Anterior cingulate cortex (tissue), 58 donors: ENCODE measurements around the gene DEGS1.

Experiments
- DNase-seq, 58 donors: peaks; one replicate each; lab custom pipeline; 2025; lab: John Stamatoyannopoulos, UW

The DEGS1 gene

DNA sequence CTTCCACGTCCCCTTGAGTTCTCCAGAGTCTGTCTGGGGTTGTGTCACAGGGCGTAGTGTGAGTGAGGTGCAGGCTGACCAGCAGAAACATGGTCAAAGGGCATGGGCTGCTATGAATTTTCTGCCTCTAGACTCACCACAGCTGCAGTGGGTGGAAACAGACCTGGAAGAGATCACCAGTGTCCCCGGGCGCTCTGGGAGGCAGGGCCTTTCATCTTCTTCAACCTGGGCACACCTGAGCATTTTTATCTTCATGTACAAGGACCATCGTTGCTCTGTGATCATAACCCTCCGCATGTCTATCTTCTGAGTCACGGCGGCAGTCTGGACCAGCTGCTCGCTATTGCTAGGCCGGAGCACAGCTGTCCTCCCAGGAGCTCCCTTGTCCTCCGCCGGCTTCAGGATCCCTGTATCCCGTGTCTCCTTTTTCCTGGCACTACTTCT, 29.6 kb downstream of the DEGS1 start:
- DNase-seq: no peak

DNA sequence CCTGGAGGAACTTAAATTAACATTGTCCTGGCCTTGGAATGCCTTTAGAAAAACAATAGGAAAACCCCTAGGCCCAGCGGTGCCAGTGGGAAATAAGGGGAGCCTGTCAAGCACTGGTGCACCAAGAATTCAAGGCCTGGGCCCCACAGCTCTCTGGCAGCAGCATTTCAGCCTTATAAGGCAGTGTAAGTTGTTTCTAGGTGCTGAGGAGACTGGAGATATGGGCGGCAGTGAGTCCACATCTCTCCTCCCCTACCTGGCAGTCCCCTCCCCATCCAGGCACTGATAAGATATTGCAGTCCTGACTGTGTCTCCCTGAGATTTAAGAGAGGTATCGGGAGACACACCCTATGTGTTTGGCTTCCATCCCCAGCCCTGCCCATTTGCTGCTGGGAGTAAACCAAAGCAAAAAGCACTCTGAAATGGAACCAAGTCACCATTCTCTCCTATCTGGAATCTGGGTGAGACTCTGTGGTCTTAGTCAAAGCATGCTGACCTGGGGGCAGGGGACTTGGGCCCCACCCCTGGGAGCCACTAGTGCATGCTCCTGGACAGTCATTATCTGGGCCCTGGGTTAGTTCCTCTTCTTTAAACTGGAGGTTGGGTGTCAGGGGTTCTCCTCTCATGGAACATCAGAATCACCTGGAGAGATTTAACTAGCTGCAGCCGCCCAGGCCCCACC, 30.5 kb downstream of the DEGS1 start:
- DNase-seq: no peak

DNA sequence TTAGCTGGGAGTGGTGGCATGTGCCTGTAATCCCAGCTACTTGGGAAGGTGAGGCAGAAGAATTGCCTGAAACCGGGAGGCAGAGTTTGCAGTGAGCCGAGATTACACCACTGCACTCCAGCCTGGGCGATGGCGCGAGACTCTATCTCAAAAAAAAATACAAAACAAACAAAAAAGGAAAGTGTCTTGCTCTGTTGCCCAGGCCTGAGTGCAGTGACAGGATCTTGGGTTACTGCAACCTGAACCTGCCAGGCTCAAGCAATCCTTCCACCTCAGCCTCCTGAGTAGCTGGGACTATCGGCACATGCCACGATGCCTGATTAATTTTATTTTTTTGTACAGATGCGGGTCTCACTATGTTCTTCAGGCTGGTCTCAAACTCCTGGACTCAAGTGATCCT, 33.3 kb downstream of the DEGS1 start:
- no peak for DNase-seq

- DNase-seq: no peak
Measured at GRCh38 chr1:224217655-224218623, 34.9 kb downstream of the DEGS1 start.

DNA sequence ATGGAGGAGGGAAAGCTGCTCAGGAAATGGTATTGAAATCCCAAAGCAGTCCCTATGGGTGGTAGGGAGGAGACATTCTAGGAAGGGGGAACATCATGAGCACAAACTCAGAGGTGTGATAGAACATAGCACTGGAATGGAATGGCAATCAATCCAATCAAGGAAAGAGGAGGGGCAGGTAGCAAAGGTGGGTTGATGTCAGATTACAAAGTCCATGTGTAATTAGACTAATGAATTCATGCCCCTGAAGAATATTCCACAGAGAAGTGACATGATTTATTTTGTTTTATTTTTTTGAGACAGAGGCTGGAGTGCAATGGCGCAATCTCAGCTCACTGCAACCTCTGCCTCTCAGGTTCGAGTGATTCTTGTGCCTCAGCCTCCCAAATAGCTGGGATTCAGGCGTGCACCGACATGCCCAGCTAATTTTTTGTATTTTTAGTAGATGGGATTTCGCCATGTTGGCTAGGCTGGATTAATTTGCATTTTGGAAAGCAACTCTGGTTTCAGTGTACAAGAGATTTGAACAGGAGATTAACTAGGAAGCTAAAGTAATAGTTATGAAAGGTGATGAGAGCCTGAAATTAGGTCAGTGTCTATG, 36.1 kb downstream of the DEGS1 start:
- no peak for DNase-seq

- DNase-seq: no peak
Measured at GRCh38 chr1:224219612-224220059, 36.6 kb downstream of the DEGS1 start.

- DNase-seq: no peak
Measured at GRCh38 chr1:224223819-224224714, 41.0 kb downstream of the DEGS1 start.

DNA sequence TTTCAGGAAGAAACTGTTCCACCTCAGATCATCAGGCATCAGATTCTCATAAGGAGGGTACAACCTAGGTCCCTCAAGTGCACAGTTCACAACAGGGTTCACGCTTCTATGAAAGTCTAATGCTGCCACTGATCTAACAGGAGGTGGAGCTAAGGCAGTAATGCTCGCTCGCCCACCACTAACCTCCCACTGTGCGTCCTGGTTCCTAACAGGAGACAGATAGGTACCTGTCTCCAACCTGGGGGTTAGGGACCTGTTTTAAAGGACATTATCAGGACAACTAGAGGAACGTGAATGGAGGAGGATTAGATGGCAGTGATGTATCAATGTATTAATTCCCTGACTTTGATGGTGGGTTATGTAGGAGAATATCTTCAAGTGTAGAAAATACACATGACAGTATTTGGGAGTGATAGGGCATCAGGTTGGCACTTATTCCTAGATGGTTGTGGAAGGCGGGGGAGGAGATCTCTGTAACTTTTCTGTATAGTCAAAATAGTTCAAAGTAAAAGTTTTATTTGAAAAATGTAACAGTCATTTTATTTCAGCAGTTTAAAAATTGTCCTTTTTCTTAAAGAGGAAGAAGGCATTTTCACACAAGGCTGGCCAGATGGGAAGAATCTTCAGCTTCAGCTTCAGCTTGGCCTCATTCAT, 43.9 kb downstream of the DEGS1 start:
- DNase-seq: no peak

DNA sequence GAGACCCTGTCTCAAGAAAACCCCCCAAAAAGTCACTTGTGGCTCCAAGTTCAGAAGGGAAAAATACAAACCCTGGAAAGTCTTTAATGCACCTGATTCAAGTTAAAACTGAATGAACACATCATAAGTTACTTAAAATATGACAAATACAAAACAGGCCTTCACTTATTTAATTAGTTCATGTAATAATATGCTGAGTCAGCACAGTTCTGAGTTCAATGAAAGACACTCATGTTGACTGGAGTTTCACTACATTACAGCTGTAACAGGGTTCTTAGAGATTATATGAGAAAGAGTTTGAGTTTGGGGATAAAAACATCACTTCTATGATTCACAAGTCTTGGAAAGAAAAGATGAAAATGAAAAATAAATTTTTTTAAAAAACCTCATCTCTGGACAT, 51.0 kb downstream of the DEGS1 start:
- no peak for DNase-seq

DNA sequence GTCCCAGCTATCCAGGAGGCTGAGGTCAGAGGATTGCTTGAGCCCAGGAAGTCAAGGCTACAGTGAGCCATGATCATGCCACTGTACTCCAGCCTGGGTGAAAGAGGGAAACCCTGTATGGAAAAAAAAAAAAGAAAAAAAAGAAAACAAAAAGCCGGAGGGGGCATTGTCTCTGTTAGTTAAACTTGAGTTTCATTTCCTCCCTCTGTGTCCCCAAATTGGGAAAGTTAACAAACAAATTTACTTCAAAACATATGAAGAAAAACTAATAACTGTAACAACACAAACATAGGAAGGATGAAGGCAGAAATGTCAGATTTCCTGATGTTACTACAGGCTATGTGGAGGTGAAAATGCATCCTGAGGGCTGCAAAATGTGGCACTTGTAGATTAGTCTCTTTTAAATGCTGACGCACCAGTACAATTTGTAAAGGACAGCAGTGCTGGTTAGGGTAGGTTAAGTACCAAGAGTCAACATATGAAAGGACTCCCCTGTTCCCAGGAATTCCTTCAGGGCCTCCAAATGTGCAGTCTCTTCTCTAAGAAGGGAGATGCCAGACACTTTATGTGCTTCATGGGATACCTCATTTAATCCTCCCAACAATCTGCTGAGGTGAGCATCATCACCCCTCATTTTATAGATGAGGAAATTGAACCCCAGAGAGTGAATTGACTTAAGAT, 52.9 kb downstream of the DEGS1 start:
- no peak for DNase-seq

- no peak for DNase-seq
Measured at GRCh38 chr1:224237119-224237881, 54.3 kb downstream of the DEGS1 start.

DNA sequence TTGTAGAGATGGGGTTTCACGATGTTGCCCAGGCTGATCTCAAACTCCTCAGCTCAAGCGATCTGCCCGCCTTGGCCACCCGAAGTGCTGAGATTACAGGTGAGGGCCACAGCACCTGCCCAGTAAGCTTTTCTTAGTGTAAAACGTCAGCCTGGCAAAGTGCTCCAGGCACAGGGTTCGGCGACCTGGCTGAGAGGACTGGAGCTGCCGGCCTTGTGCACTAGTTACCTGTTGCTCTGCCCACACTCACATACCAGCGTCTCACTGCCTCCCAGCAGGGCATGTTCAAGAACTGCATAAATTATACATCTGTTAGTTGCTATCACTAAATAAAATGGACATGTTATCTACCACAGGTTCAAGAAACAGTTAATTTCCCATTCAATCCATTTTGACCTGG, 55.2 kb downstream of the DEGS1 start:
- no peak for DNase-seq

GRCh38 chr1:224238756-224239155, 55.7 kb downstream of the DEGS1 start:
- peak in 5 of 58 donors; percentile 1 to 14 (median 6) for DNase-seq
